ENCODE results near the gene GPR160.

Gene GPR160

GRCh38 chr3:170033489-170033888 is 4.3 kb upstream of the GPR160 start:
- FAIRE-seq = no peak

- FAIRE-seq = no peak
Measured at GRCh38 chr3:170038434-170039110, 777 bp downstream of the GPR160 start.

GRCh38 chr3:170040418-170040817 is 2.6 kb downstream of the GPR160 start:
- no peak for FAIRE-seq

GRCh38 chr3:170043506-170043905 is 5.7 kb downstream of the GPR160 start:
- no peak for FAIRE-seq

GRCh38 chr3:170044271-170044670 is 6.5 kb downstream of the GPR160 start:
- no peak for FAIRE-seq

- no peak for FAIRE-seq
Measured at GRCh38 chr3:170044795-170045244, 7.0 kb downstream of the GPR160 start.

GRCh38 chr3:170046269-170047132 is 8.7 kb downstream of the GPR160 start:
- no peak for FAIRE-seq

- FAIRE-seq = no peak
Measured at GRCh38 chr3:170047133-170047404, 9.3 kb downstream of the GPR160 start.

- FAIRE-seq = no peak
Measured at GRCh38 chr3:170049146-170050000, 11.6 kb downstream of the GPR160 start.

- no peak for FAIRE-seq
Measured at GRCh38 chr3:170050753-170051152, 13.0 kb downstream of the GPR160 start.

GRCh38 chr3:170052398-170052797 is 14.6 kb downstream of the GPR160 start:
- no peak for FAIRE-seq

- no peak for FAIRE-seq
Measured at GRCh38 chr3:170054204-170054603, 16.4 kb downstream of the GPR160 start.

- FAIRE-seq = no peak
Measured at GRCh38 chr3:170055209-170055608, 17.4 kb downstream of the GPR160 start.

GRCh38 chr3:170056710-170057454 is 19.1 kb downstream of the GPR160 start:
- FAIRE-seq = no peak

- FAIRE-seq = no peak
Measured at GRCh38 chr3:170057550-170057949, 19.8 kb downstream of the GPR160 start.

- FAIRE-seq = no peak
Measured at GRCh38 chr3:170058127-170058526, 20.3 kb downstream of the GPR160 start.

- no peak for FAIRE-seq
Measured at GRCh38 chr3:170059447-170059846, 21.7 kb downstream of the GPR160 start.

- no peak for FAIRE-seq
Measured at GRCh38 chr3:170062068-170062467, 24.3 kb downstream of the GPR160 start.

GRCh38 chr3:170062769-170063168 is 25.0 kb downstream of the GPR160 start:
- FAIRE-seq = no peak

- FAIRE-seq = no peak
Measured at GRCh38 chr3:170063691-170064090, 25.9 kb downstream of the GPR160 start.

GRCh38 chr3:170064108-170064507 is 26.3 kb downstream of the GPR160 start:
- FAIRE-seq = no peak

- FAIRE-seq = no peak
Measured at GRCh38 chr3:170075441-170076091, 37.8 kb downstream of the GPR160 start.
